Activated CD4-positive, alpha-beta memory T cell treated with anti-CD3 and anti-CD28 coated beads, Interleukin-2, amount 10 ng/mL, durations not matched to agents 7 days and 5 days (primary cell): ENCODE results near the gene COA8. TPM values are rescaled to one million over a fixed set of nuclear protein-coding genes. Genes with fewer than 3 reads are reported as not detected.

Experiments
- CTCF ChIA-PET: fragments of 350-600 bp; sonication (Branson Sonifier 250); formaldehyde crosslinking; loops from one replicate; lab custom pipeline; 2021; ENCODE audit warnings: antibody characterized with exemption, inconsistent platforms; lab: Charles Lee
- POLR2A ChIA-PET: fragments of 350-600 bp; sonication (Branson Sonifier 250); formaldehyde crosslinking; loops from one replicate; lab custom pipeline; 2021; ENCODE audit warnings: antibody characterized with exemption; lab: Charles Lee
- DNase-seq: peaks from one replicate; pipeline ENCODE4 v3.0.0-alpha.2; 2020
- H3K27ac Mint-ChIP-seq: one replicate; pipeline ENCODE4 v1.8.0; 2021; ENCODE audit warnings: mild to moderate bottlenecking, mixed read lengths
- H3K27me3 Mint-ChIP-seq: one replicate; pipeline ENCODE4 v1.8.0; 2021; ENCODE audit warnings: mixed read lengths
- H3K36me3 Mint-ChIP-seq: one replicate; pipeline ENCODE4 v1.8.0; 2021; ENCODE audit warnings: low read depth, mixed read lengths
- H3K4me1 Mint-ChIP-seq: one replicate; pipeline ENCODE4 v1.8.0; 2021; ENCODE audit warnings: mixed read lengths
- H3K4me3 Mint-ChIP-seq: one replicate; pipeline ENCODE4 v1.8.0; 2021; ENCODE audit warnings: mild to moderate bottlenecking, mixed read lengths
- H3K9me3 Mint-ChIP-seq: one replicate; pipeline ENCODE4 v1.8.0; 2021; ENCODE audit warnings: mixed read lengths
- total RNA-seq, 2 experiments: library from RNA; stranded (reverse); gene quantifications; one replicate each; pipeline ENCODE4 v1.2.3, GENCODE V29; 2021

The COA8 gene
- total RNA-seq, 2 experiments from 2014 or later, result 27.5 to 31.0 TPM

- Mint-ChIP-seq H3K9me3 (no peaks in the 10 kb centered on the region), H3K36me3 (peaks cover under 1% of the 10 kb centered on the region), H3K4me1 (peaks cover 15% of the 10 kb centered on the region), H3K27me3 (no peaks in the 10 kb centered on the region), H3K4me3 (no peak overlapping the region), H3K27ac (no peak overlapping the region)
- POLR2A ChIA-PET, result interaction anchor here (1.1 to 2.4 kb wide), 2 partner anchors 14 to 27 kb away, joined by 3 to 5 read pairs; no protein-coding TSS in a partner anchor
- DNase-seq, result no peak
- CTCF ChIA-PET, result no interaction called here
Measured at GRCh38 chr14:103534576-103535061, 28.1 kb upstream of the COA8 start.

DNA sequence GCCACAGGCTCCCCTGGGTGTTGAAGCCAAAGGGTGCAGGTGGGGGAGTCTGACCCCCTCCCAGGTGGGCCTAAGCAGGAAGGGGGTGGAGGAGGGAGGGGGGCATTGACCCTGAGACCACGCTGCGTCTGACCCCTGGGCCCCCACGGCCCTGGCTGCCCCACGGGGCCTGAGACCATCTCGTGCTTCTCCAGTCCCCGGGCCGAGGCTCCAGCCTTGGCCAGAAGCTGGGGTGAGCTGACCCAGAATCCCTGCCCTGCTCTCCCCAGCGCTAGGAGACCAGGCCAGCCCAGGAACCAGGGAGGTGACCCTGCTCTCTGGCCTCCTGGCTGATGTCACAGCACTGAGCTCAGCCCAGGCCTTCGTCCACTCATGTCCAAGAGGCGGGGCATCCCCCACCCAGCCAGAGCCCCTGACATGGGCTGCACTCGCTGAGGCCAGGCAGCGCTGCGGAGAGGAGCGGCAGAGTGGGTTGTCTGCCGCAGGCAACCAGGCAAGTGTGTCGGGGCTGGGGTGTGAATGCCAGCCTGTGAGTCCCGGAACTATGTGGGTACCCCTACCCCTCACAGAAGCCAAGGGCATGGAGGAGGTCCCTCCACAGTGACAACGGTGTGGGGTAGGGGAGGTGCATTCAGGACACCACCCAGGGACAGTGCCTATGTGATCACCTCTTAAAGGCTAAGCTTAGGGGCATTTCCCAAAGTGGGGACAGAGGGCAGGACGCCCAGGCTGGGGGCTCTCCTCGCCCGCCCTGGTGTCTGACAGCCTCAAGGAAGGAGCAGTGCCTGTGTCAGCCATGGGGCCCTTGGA is 27.5 kb upstream of the COA8 start:
- Mint-ChIP-seq H3K4me1 (peaks cover 8% of the 10 kb centered on the region), H3K27ac (no peak overlapping the region), H3K27me3 (no peaks in the 10 kb centered on the region), H3K4me3 (no peak overlapping the region), H3K9me3 (no peaks in the 10 kb centered on the region), H3K36me3 (no peaks in the 10 kb centered on the region)
- CTCF ChIA-PET, result no interaction called here
- DNase-seq, result no peak
- POLR2A ChIA-PET, result interaction anchor here (1.1 to 2.4 kb wide), 2 partner anchors 15 to 26 kb away, joined by 3 to 5 read pairs; no protein-coding TSS in a partner anchor

DNA sequence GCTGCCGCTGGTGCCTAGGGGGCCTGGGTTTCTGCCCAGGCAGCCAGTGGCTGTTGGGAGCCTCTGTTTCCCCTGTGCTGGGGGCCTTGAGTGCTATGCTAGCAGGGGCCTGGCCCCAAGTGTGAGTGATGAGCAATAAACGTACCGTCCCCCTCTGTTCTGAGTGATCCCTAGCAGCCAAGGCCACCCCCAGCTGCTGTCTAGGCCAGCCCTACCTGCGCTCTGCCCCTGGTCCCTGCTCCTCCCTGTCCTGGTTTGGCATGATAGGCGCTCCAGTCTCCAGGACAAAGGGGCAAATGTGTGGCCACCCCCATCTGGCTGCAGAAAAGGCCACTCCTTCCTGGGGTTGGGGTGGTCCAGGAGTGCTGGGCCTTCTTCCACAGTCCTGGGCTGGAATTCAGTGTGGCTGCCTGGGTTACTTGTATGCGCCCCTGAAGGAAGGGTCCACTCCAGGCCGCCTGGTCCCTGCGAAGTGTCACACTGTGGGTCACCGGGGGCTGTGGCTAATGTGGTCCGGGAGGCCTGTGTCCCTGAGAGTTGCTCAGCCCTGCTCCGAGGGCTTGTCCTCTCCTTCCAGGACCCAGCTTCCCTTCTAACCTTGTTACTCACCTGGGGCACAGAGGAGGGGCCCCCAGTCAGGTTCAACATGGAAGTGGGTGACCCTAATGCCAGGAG is 26.7 kb upstream of the COA8 start:
- no peak for DNase-seq
- Mint-ChIP-seq H3K9me3 (no peaks in the 10 kb centered on the region), H3K4me3 (no peak overlapping the region), H3K36me3 (no peaks in the 10 kb centered on the region), H3K27me3 (no peaks in the 10 kb centered on the region), H3K4me1 (peaks cover 2% of the 10 kb centered on the region), H3K27ac (no peak overlapping the region)
- ChIA-PET CTCF (interaction anchor here (1.8 kb wide), 1 partner anchor 17 kb away, joined by 6 read pairs; no protein-coding TSS in a partner anchor), POLR2A (interaction anchor here (2.4 kb wide), 1 partner anchor 25 kb away, joined by 5 read pairs; no protein-coding TSS in a partner anchor)

DNA sequence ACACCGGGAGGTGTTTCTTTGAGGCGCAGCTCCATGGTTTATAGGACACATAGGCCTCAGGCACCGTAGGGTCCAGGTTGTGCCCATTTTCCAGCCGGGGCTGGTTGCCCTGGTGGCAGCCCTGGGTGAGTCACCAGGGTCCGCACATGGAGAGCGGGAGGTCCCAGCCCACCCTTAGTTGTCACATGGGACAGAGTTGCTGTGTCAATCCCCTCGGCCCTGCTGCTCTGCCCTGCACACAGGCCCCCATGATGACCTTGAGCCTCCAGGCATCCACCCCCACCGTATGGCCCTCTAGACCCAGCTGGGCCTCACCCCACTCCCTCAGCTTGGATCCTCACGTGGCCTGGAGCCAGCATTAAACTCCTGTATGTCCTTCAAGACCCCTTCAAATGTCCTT is 26.1 kb upstream of the COA8 start:
- DNase-seq, result no peak
- CTCF ChIA-PET, result interaction anchor here (1.8 kb wide), 1 partner anchor 18 kb away, joined by 6 read pairs; no protein-coding TSS in a partner anchor
- Mint-ChIP-seq H3K27ac (no peak overlapping the region), H3K27me3 (no peaks in the 10 kb centered on the region), H3K4me1 (no peaks in the 10 kb centered on the region), H3K9me3 (no peaks in the 10 kb centered on the region), H3K36me3 (no peaks in the 10 kb centered on the region), H3K4me3 (no peak overlapping the region)
- POLR2A ChIA-PET, result interaction anchor here (1.3 to 2.4 kb wide), 2 partner anchors 9 to 25 kb away, joined by 3 to 5 read pairs; no protein-coding TSS in a partner anchor

DNA sequence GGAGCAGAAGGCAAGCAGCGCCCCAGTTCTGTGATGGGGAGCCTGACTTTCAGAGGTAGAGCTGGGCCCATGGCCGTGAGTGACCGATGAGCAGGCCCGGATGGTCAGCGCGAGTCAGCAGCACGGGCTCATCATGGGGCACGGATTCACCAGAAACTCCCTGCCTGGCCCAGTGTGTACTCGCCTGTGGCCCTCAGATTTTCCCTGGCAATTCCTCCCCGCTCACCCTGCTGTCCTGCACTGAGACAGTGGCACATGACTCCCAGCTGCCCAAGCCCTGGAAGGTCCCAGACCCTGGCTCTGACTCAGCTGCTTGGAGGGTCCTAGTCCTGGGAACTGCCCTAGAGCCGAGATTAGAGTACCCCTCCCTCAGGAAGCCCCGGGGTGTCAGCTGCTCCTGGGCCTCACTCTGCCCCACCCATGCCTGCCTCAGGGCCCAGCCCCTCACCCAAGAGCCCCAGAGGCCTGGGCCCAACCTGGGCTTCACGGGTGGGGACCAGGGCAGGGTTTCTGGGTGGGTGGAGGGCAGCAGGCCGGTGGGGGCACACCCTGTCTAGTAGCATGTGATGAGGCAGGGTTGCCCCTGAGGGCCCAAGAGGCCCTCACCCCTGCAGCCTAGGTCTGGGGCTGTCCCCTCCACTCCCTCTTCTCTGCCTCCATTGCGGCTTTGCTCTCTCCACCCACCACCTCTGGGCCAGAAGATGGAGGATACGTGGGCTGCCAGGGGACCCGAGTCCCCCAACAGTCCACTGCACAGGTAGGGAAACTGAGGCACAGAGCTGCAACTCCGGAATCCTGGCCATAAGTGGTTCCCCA is 25.4 kb upstream of the COA8 start:
- DNase-seq, result no peak
- ChIA-PET CTCF (interaction anchor here (1.8 kb wide), 1 partner anchor 19 kb away, joined by 6 read pairs; no protein-coding TSS in a partner anchor), POLR2A (interaction anchor here (1.3 kb wide), 1 partner anchor 9 kb away, joined by 3 read pairs; no protein-coding TSS in a partner anchor)
- no peaks in the 10 kb centered on the region for H3K36me3 Mint-ChIP-seq
- no peaks in the 10 kb centered on the region for H3K4me1 Mint-ChIP-seq
- H3K27ac Mint-ChIP-seq, result no peak overlapping the region
- H3K9me3 Mint-ChIP-seq, result no peaks in the 10 kb centered on the region
- no peak overlapping the region for H3K4me3 Mint-ChIP-seq
- H3K27me3 Mint-ChIP-seq, result no peaks in the 10 kb centered on the region

GRCh38 chr14:103538291-103539055 is 24.3 kb upstream of the COA8 start:
- no peak for DNase-seq
- POLR2A ChIA-PET, result no interaction called here
- H3K27me3 Mint-ChIP-seq, result no peaks in the 10 kb centered on the region
- no peaks in the 10 kb centered on the region for H3K36me3 Mint-ChIP-seq
- CTCF ChIA-PET, result interaction anchor here (0.5 kb wide), 1 partner anchor 442 kb away, joined by 4 read pairs; no protein-coding TSS in a partner anchor
- H3K4me3 Mint-ChIP-seq, result no peak overlapping the region
- no peak overlapping the region for H3K27ac Mint-ChIP-seq
- no peaks in the 10 kb centered on the region for H3K4me1 Mint-ChIP-seq
- H3K9me3 Mint-ChIP-seq, result no peaks in the 10 kb centered on the region

- H3K9me3 Mint-ChIP-seq, result no peaks in the 10 kb centered on the region
- H3K4me3 Mint-ChIP-seq, result no peak overlapping the region
- POLR2A ChIA-PET, result no interaction called here
- H3K27ac Mint-ChIP-seq, result no peak overlapping the region
- no peak for DNase-seq
- no peaks in the 10 kb centered on the region for H3K4me1 Mint-ChIP-seq
- no peaks in the 10 kb centered on the region for H3K27me3 Mint-ChIP-seq
- no peaks in the 10 kb centered on the region for H3K36me3 Mint-ChIP-seq
- CTCF ChIA-PET, result interaction anchor here (0.5 kb wide), 1 partner anchor 442 kb away, joined by 4 read pairs; no protein-coding TSS in a partner anchor
Measured at GRCh38 chr14:103539056-103539825, 23.5 kb upstream of the COA8 start.

DNA sequence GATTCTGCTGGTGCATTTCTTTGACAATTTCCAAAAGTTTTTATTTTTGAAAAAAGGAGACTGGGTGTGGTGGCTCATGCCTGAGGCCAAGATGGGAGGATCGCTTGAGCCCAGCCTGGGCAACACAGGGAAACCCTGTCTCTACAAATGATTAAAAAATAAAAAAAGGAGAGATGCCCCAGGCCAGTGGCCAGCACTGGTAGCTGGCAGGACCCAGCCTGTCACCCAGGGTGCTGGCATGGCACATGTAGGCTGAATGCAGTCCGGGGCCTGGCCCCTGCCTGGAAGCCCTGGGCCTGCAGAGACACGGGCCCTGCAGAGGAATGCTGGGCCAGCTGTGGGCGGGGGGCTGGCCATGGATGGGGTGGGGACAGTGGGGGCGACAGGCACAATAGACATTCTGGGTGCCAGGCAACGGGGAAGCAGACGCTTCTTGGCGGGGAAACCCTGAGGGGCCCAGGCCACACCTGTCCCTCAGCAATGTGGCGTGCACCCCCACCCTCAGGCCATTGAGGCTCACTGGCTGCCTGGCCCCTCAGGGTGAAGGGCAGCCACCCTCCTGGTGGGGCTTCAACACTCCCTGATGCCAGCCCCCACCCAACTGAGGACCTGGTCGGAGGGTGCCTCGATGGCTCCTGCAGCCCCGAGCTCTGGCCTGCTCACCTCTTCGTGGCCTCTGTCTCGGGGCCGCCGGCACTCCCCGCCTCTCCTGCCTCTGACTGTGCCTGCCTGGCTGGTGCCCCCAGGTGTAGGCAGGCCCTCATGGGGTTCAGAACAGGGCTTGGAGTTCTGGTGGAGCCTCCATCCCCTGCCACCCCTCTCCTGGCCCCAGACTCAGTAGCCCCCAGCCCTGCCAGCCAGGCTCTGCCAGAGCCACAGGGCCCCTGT is 21.7 kb upstream of the COA8 start:
- ChIA-PET CTCF (no interaction called here), POLR2A (interaction anchor here (1.5 kb wide), 2 partner anchors 13 to 20 kb away, joined by 3 read pairs; no protein-coding TSS in a partner anchor)
- H3K9me3 Mint-ChIP-seq, result no peaks in the 10 kb centered on the region
- no peaks in the 10 kb centered on the region for H3K4me1 Mint-ChIP-seq
- no peaks in the 10 kb centered on the region for H3K27me3 Mint-ChIP-seq
- no peaks in the 10 kb centered on the region for H3K36me3 Mint-ChIP-seq
- DNase-seq, result no peak
- no peak overlapping the region for H3K27ac Mint-ChIP-seq
- H3K4me3 Mint-ChIP-seq, result no peak overlapping the region

- Mint-ChIP-seq H3K9me3 (no peaks in the 10 kb centered on the region), H3K27me3 (no peaks in the 10 kb centered on the region), H3K4me3 (no peak overlapping the region), H3K27ac (no peak overlapping the region), H3K36me3 (no peaks in the 10 kb centered on the region), H3K4me1 (no peaks in the 10 kb centered on the region)
- ChIA-PET CTCF (no interaction called here), POLR2A (interaction anchor here (0.6 to 1.5 kb wide), 3 partner anchors 14 to 335 kb away, joined by 3 read pairs; no protein-coding TSS in a partner anchor)
- no peak for DNase-seq
Measured at GRCh38 chr14:103541709-103542604, 20.8 kb upstream of the COA8 start.

DNA sequence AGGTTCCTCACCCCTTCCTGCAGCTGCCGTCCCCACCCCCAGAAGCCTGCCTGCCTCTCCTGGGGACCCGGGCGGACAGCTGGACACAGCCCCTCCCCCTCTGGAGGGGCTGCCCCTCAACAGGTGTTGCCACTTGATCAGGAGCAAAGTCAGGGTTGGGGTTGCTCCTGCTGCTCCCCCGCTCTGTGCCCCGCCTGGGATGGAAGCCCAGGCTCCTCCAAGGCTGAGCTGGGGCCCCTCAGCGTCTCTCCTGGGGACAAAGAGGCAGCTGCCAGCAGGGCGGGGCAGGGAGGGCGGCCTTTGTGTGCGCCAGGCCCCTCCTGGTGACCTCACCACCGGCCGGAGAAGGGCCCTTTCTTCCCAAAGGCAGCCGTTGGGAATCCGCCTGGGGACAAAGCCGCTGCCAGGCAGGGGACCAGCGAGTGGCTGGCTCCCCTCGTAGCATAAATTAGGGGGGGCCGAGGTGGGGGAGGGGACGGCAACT is 20.1 kb upstream of the COA8 start:
- H3K4me1 Mint-ChIP-seq, result no peaks in the 10 kb centered on the region
- H3K36me3 Mint-ChIP-seq, result no peaks in the 10 kb centered on the region
- no peak for DNase-seq
- ChIA-PET POLR2A (interaction anchor here (1.5 kb wide), 1 partner anchor 14 kb away, joined by 3 read pairs; no protein-coding TSS in a partner anchor), CTCF (no interaction called here)
- no peaks in the 10 kb centered on the region for H3K9me3 Mint-ChIP-seq
- no peak overlapping the region for H3K27ac Mint-ChIP-seq
- no peak overlapping the region for H3K4me3 Mint-ChIP-seq
- no peaks in the 10 kb centered on the region for H3K27me3 Mint-ChIP-seq
